Measurements from ENCODE around the gene STEAP1. TPM values are rescaled to one million over a fixed set of nuclear protein-coding genes. Genes with fewer than 3 reads are reported as not detected.

The STEAP1 gene
- total RNA-seq, 2 experiments from 2014 or later: 2.0 to 2.4 TPM

- no peak overlapping the region for H3K4me3 Mint-ChIP-seq
- no peaks in the 10 kb centered on the region for H3K4me1 Mint-ChIP-seq
- no peak for DNase-seq
- H3K27me3 Mint-ChIP-seq: peaks cover 15% of the 10 kb centered on the region
- peaks cover 16% of the 10 kb centered on the region for H3K9me3 Mint-ChIP-seq
- peaks cover 6% of the 10 kb centered on the region for H3K36me3 Mint-ChIP-seq
- no peak overlapping the region for H3K27ac Mint-ChIP-seq
These were observed 33.3 kb downstream of the STEAP1 start for GRCh38 chr7:90187507-90188050.

- H3K9me3 Mint-ChIP-seq: peaks cover 21% of the 10 kb centered on the region
- peaks cover 5% of the 10 kb centered on the region for H3K36me3 Mint-ChIP-seq
- no peak overlapping the region for H3K27ac Mint-ChIP-seq
These were observed 34.0 kb downstream of the STEAP1 start for GRCh38 chr7:90188281-90188680.

GRCh38 chr7:90190995-90191394, 36.7 kb downstream of the STEAP1 start:
- Mint-ChIP-seq H3K4me3 (no peak overlapping the region), H3K9me3 (peaks cover 19% of the 10 kb centered on the region), H3K4me1 (no peaks in the 10 kb centered on the region), H3K27me3 (peaks cover 3% of the 10 kb centered on the region), H3K27ac (no peak overlapping the region), H3K36me3 (peaks cover 4% of the 10 kb centered on the region)
- DNase-seq: no peak

More at GRCh38 chr7:90188281-90188680, 34.0 kb downstream of the STEAP1 start:
- peaks cover 9% of the 10 kb centered on the region for H3K27me3 Mint-ChIP-seq
- no peak overlapping the region for H3K4me3 Mint-ChIP-seq
- H3K4me1 Mint-ChIP-seq: no peaks in the 10 kb centered on the region
- DNase-seq: no peak

GRCh38 chr7:90191648-90192047, 37.4 kb downstream of the STEAP1 start:
- H3K4me1 Mint-ChIP-seq: no peaks in the 10 kb centered on the region
- no peak for DNase-seq

GRCh38 chr7:90192876-90193750, 38.8 kb downstream of the STEAP1 start:
- Mint-ChIP-seq H3K27ac (no peak overlapping the region), H3K36me3 (peaks cover 4% of the 10 kb centered on the region), H3K9me3 (peaks cover 19% of the 10 kb centered on the region), H3K4me1 (no peaks in the 10 kb centered on the region), H3K27me3 (peaks cover 3% of the 10 kb centered on the region), H3K4me3 (no peak overlapping the region)
- DNase-seq: no peak

More at GRCh38 chr7:90191648-90192047, 37.4 kb downstream of the STEAP1 start:
- Mint-ChIP-seq H3K4me3 (no peak overlapping the region), H3K36me3 (peaks cover 4% of the 10 kb centered on the region), H3K27ac (no peak overlapping the region), H3K9me3 (peaks cover 19% of the 10 kb centered on the region), H3K27me3 (peaks cover 3% of the 10 kb centered on the region)

- no peak overlapping the region for H3K27ac Mint-ChIP-seq
- no peaks in the 10 kb centered on the region for H3K4me1 Mint-ChIP-seq
- H3K9me3 Mint-ChIP-seq: peaks cover 19% of the 10 kb centered on the region
- H3K36me3 Mint-ChIP-seq: peaks cover 4% of the 10 kb centered on the region
- no peak for DNase-seq
- H3K4me3 Mint-ChIP-seq: no peak overlapping the region
- peaks cover 3% of the 10 kb centered on the region for H3K27me3 Mint-ChIP-seq
These were observed 40.9 kb downstream of the STEAP1 start for GRCh38 chr7:90194911-90195809.

GRCh38 chr7:90201500-90202195, 47.4 kb downstream of the STEAP1 start:
- Mint-ChIP-seq H3K4me1 (no peaks in the 10 kb centered on the region), H3K9me3 (peaks cover 3% of the 10 kb centered on the region), H3K27ac (no peak overlapping the region), H3K27me3 (peaks cover 9% of the 10 kb centered on the region), H3K4me3 (no peak overlapping the region), H3K36me3 (no peaks in the 10 kb centered on the region)
- no peak for DNase-seq

- peaks cover 2% of the 10 kb centered on the region for H3K4me1 Mint-ChIP-seq
- H3K36me3 Mint-ChIP-seq: no peaks in the 10 kb centered on the region
- peaks cover 3% of the 10 kb centered on the region for H3K9me3 Mint-ChIP-seq
- DNase-seq: no peak
- peaks cover 31% of the 10 kb centered on the region for H3K27me3 Mint-ChIP-seq
- H3K27ac Mint-ChIP-seq: no peak overlapping the region
- H3K4me3 Mint-ChIP-seq: no peak overlapping the region
These were observed 53.7 kb downstream of the STEAP1 start for GRCh38 chr7:90207956-90208355.

GRCh38 chr7:90209776-90210175, 55.5 kb downstream of the STEAP1 start:
- Mint-ChIP-seq H3K9me3 (no peaks in the 10 kb centered on the region), H3K27ac (no peak overlapping the region), H3K27me3 (peaks cover 28% of the 10 kb centered on the region), H3K36me3 (no peaks in the 10 kb centered on the region), H3K4me1 (peaks cover 2% of the 10 kb centered on the region), H3K4me3 (no peak overlapping the region)
- DNase-seq: no peak

- no peak for DNase-seq
- Mint-ChIP-seq H3K4me3 (no peak overlapping the region), H3K27ac (no peak overlapping the region), H3K4me1 (peaks cover 2% of the 10 kb centered on the region), H3K27me3 (peaks cover 28% of the 10 kb centered on the region), H3K9me3 (no peaks in the 10 kb centered on the region), H3K36me3 (no peaks in the 10 kb centered on the region)
These were observed 56.2 kb downstream of the STEAP1 start for GRCh38 chr7:90210475-90210874.

- Mint-ChIP-seq H3K4me1 (peaks cover 2% of the 10 kb centered on the region), H3K27me3 (peaks cover 28% of the 10 kb centered on the region), H3K9me3 (no peaks in the 10 kb centered on the region), H3K4me3 (peak overlapping the region; percentile 62), H3K27ac (no peak overlapping the region), H3K36me3 (no peaks in the 10 kb centered on the region)
- DNase-seq: no peak
These were observed 56.7 kb downstream of the STEAP1 start for GRCh38 chr7:90210981-90211380.

- H3K27me3 Mint-ChIP-seq: peaks cover 27% of the 10 kb centered on the region
- H3K9me3 Mint-ChIP-seq: no peaks in the 10 kb centered on the region
- DNase-seq: peak; percentile 57
- peaks cover 2% of the 10 kb centered on the region for H3K4me1 Mint-ChIP-seq
- H3K27ac Mint-ChIP-seq: no peak within 1 kb of the TSS
- H3K36me3 Mint-ChIP-seq: no peaks in the 10 kb centered on the region
- peak within 1 kb of the TSS; percentile 62 for H3K4me3 Mint-ChIP-seq
These were observed 57.3 kb downstream of the STEAP1 start, which contains the start of gene STEAP2 for GRCh38 chr7:90211391-90212148. Gene STEAP2 (plus strand): TSS chr7:90211740. CDS start chr7:90225083, 13,343 bp downstream.

GRCh38 chr7:90212149-90212495, 57.9 kb downstream of the STEAP1 start:
- Mint-ChIP-seq H3K9me3 (no peaks in the 10 kb centered on the region), H3K27me3 (peaks cover 26% of the 10 kb centered on the region), H3K4me1 (peaks cover 2% of the 10 kb centered on the region), H3K27ac (no peak overlapping the region), H3K36me3 (no peaks in the 10 kb centered on the region), H3K4me3 (no peak overlapping the region)
- no peak for DNase-seq

- Mint-ChIP-seq H3K27me3 (peaks cover 29% of the 10 kb centered on the region), H3K36me3 (no peaks in the 10 kb centered on the region), H3K4me1 (peaks cover 2% of the 10 kb centered on the region), H3K27ac (no peak overlapping the region), H3K9me3 (no peaks in the 10 kb centered on the region), H3K4me3 (no peak overlapping the region)
- no peak for DNase-seq
These were observed 59.3 kb downstream of the STEAP1 start for GRCh38 chr7:90213521-90213920.
